K562 (cell line): ENCODE measurements around the gene TMEM184B. TPM values are rescaled to one million over a fixed set of nuclear protein-coding genes. Genes with fewer than 3 reads are reported as not detected.
A peak's percentile ranks its signal among the peaks of the same experiment; 100 is the strongest.

Source experiments
- ATAC-seq: fragments of 200-7000 bp; cut with Tn5 transposase; 3 replicates; pipeline ENCODE4 v1.9.1; 2020; ENCODE audit warnings: moderate library complexity
- BruUV-seq: library from RNA; stranded (reverse); fragments of 400-500 nt; replicated peaks from 2 replicates; lab custom pipeline; 2021; lab: Mats Ljungman, UMichigan
- CTCF ChIA-PET: fragments of 300-600 bp; formaldehyde crosslinking; extraction: SDS; loops from one replicate; lab custom pipeline; 2021; ENCODE audit warnings: low intra/inter-chr PET ratio; lab: Yijun Ruan, JAX
- POLR2A ChIA-PET: fragments of 300-600, 350-650 bp; sonication (Branson Sonifier 250); formaldehyde crosslinking; extraction: SDS; loops from one replicate; lab custom pipeline; 2021; ENCODE audit warnings: antibody characterized with exemption, inconsistent platforms; lab: Yijun Ruan, JAX
- DNase-seq, 4 experiments: peaks; one replicate each; pipeline versions ENCODE4 v3.0.0 to v3.0.0-alpha.2; 2011 to 2018; ENCODE audit warnings: low spot score in 3 of 4, mixed read lengths in 3 of 4; ENCODE audit errors: extremely low read depth in 1 of 4
- FAIRE-seq: peaks from 2 replicates; lab custom pipeline; 2011; peaks lifted over from hg19 to GRCh38; lab: Jason Lieb, UNC
- H2AFZ ChIP-seq: 2 replicates; pipeline ENCODE4 v1.6.0; 2011; ENCODE audit warnings: low read depth, low read length, control low read depth, inconsistent platforms
- H3K27ac ChIP-seq: fragments of 200-600 bp; 3 replicates; pipeline ENCODE4 v1.8.0; 2011; ENCODE audit warnings: low read depth, mild to moderate bottlenecking, control low read depth, inconsistent platforms, low read length, moderate library complexity, mixed read lengths; ENCODE audit errors: extremely low read depth
- H3K27me3 ChIP-seq, 2 experiments: fragments of 300-600 bp in 1 of 2; 2 replicates in 1 of 2; 3 replicates in 1 of 2; pipeline versions ENCODE4 v1.6.0 to v1.8.0; 2011; ENCODE audit warnings: inconsistent platforms in 2 of 2, low read length in 2 of 2, mild to moderate bottlenecking in 1 of 2, mixed read lengths in 1 of 2, moderate library complexity in 1 of 2; ENCODE audit not compliant: control insufficient read depth in 2 of 2, insufficient read depth in 2 of 2
- H3K36me3 ChIP-seq: fragments of 300-600 bp; 3 replicates; pipeline ENCODE4 v1.8.0; 2011; ENCODE audit warnings: mild to moderate bottlenecking, low read length, inconsistent platforms; ENCODE audit not compliant: control insufficient read depth, insufficient read depth
- H3K4me1 ChIP-seq, 2 experiments: fragments of 200-600 bp in 1 of 2; replicated peaks in 1 of 2; 2 replicates in 1 of 2; 3 replicates in 1 of 2; pipeline versions ENCODE4 v1.5.1 to v1.8.0; 2011; ENCODE audit warnings: inconsistent platforms in 2 of 2, low read length in 2 of 2, mild to moderate bottlenecking in 1 of 2, mixed read lengths in 1 of 2, moderate library complexity in 1 of 2; ENCODE audit not compliant: control insufficient read depth in 2 of 2, insufficient read depth in 2 of 2
- H3K4me2 ChIP-seq: 2 replicates; pipeline ENCODE4 v1.6.1; 2011; ENCODE audit warnings: low read length, control low read depth, inconsistent platforms, mixed read lengths; ENCODE audit not compliant: insufficient read depth
- H3K4me3 ChIP-seq: fragments of 200-600 bp; sonication (generic), shearing (Covaris generic); 2 replicates; pipeline ENCODE4 v1.5.1; 2016; ENCODE audit warnings: control low read depth, inconsistent platforms
- H3K79me2 ChIP-seq: fragments of 200-600 bp; 3 replicates; pipeline ENCODE4 v1.8.0; 2011; ENCODE audit warnings: low read length, inconsistent platforms; ENCODE audit not compliant: control insufficient read depth, insufficient read depth
- H3K9ac ChIP-seq, 2 experiments: 2 replicates each; pipeline versions ENCODE4 v1.6.0 to v1.6.1; 2011; ENCODE audit warnings: low read depth in 2 of 2, low read length in 2 of 2, control low read depth in 1 of 2, inconsistent platforms in 1 of 2, mild to moderate bottlenecking in 1 of 2, mixed read lengths in 1 of 2; ENCODE audit not compliant: insufficient read depth in 1 of 2
- H3K9me1 ChIP-seq: one replicate; pipeline ENCODE4 v1.6.0; 2011; ENCODE audit warnings: inconsistent platforms, mild to moderate bottlenecking, low read length, moderate library complexity; ENCODE audit not compliant: control insufficient read depth, insufficient read depth
- H3K9me3 ChIP-seq: replicated peaks from 2 replicates; pipeline ENCODE4 v1.5.1; 2011; ENCODE audit warnings: low read depth, low read length, inconsistent platforms; ENCODE audit not compliant: control insufficient read depth, insufficient read depth
- H4K20me1 ChIP-seq: replicated peaks from 2 replicates; pipeline ENCODE4 v1.6.1; 2011; ENCODE audit warnings: low read length, inconsistent platforms, mixed read lengths; ENCODE audit not compliant: control insufficient read depth, insufficient read depth
- POLR2G ChIP-seq: fragments of 200-400 bp; formaldehyde crosslinking; IDR thresholded peaks from 2 replicates; pipeline ENCODE4 v1.6.1; 2017; ENCODE audit warnings: low read depth, mild to moderate bottlenecking, antibody characterized with exemption, low read length, moderate library complexity
- ZBTB34 ChIP-seq: fragments of 250-450 bp; sonication (Bioruptor Pico); IDR thresholded peaks from 2 replicates; pipeline ENCODE4 v1.8.0; 2021; ENCODE audit warnings: mild to moderate bottlenecking, moderate library complexity
- WGBS: fragments of 100-300 bp; shearing (Covaris generic); methylation state at CpG from one replicate; pipeline ENCODE4 v1.1.6; 2016; ENCODE audit warnings: low coverage, mixed read lengths; ENCODE audit not compliant: insufficient coverage; ENCODE audit errors: missing lambda C conversion rate; 5-methylcytosine and 5-hydroxymethylcytosine counted together
- in situ Hi-C: fragments of 300-500 bp; cut with MboI; formaldehyde crosslinking; loops from 4 replicates; pipeline ENCODE4 v1.15.0; 2018; ENCODE audit warnings: inconsistent platforms, mixed read lengths
- intact Hi-C: fragments of 100-400 bp; cut with micrococcal nuclease; formaldehyde crosslinking; loops from 2 replicates; pipeline ENCODE4 v1.14.2; 2022
- polyA plus RNA-seq, 8 experiments: library from polyadenylated mRNA; depleted of rRNA in 4 of 8; stranded (reverse) in 5 of 8; unstranded in 3 of 8; fragments of >200 nt; fragmentation: Nextera tagmentation in 2 of 8; fragmentation: Illumina TruSeq in 1 of 8; extraction: Ambion mirVana in 2 of 8; extraction: Trizol in 1 of 8; gene quantifications; 2 replicates each; pipeline versions ENCODE4 v1.2.1 to v1.2.3, GENCODE V29; 2011 to 2014; ENCODE audit warnings: inconsistent platforms in 1 of 8, missing spikeins in 1 of 8
- total RNA-seq, 7 experiments: library from RNA; depleted of rRNA in 6 of 7; stranded (reverse); fragments of >200 nt in 6 of 7; fragmentation: Illumina TruSeq in 2 of 7; extraction: Trizol in 2 of 7; gene quantifications; 2 replicates each; pipeline versions ENCODE4 v1.2.1 to v1.2.3, GENCODE V29; 2011 to 2021; ENCODE audit warnings: low replicate concordance in 1 of 7

TMEM184B gene
- total and polyA plus RNA-seq, 9 of the 15 experiments (the other 6 are each of a cell fraction or from before 2014, with no cell fraction given) = 0.31 to 25.1 (median 6.2) TPM

- no peak overlapping the region for H3K4me2 ChIP-seq
- ATAC-seq (no peak), FAIRE-seq (no peak), DNase-seq (no peak)
- in situ Hi-C loops (no loop called here), intact Hi-C loops (no loop called here)
- BruUV-seq = no TSS peak
- H3K9me3 ChIP-seq = no peaks in the 10 kb centered on the region
- H3K36me3 ChIP-seq = peaks cover 65% of the 10 kb centered on the region; the same call in 2 of the 3 replicates
- peaks cover 2% of the 10 kb centered on the region for H3K9me1 ChIP-seq
- H4K20me1 ChIP-seq = peaks cover 47% of the 10 kb centered on the region
- 85% methylated on average over 13 of the region's 18 CpGs for WGBS
- H3K4me3 ChIP-seq = no peak overlapping the region
- H3K9ac ChIP-seq = peak overlapping the region in 1 of 2 experiments; percentile 64; a peak in 2 of 4 replicates
- ChIA-PET POLR2A (interaction anchor here (1.6 to 1.7 kb wide), 2 partner anchors 11 to 13 kb away, joined by 4 to 5 read pairs; no protein-coding TSS in a partner anchor), CTCF (no interaction called here)
- TF ChIP-seq POLR2G (0 out of 2 replicates have a peak, but pooled peaks have one; percentile 20), ZBTB34 (CRISPR knock-in tag) (no peak)
- no peak overlapping the region for H2AFZ ChIP-seq
- H3K27ac ChIP-seq = no peak overlapping the region
- H3K27me3 ChIP-seq = no peaks in the 10 kb centered on the region
- H3K79me2 ChIP-seq = peaks cover 82% of the 10 kb centered on the region
- peaks cover 9 to 22% of the 10 kb centered on the region in 2 experiments; a peak in 4 of 5 replicates for H3K4me1 ChIP-seq
These were observed 37.1 kb upstream of the TMEM184B start for GRCh38 chr22:38309614-38310517.
